Measurements from ENCODE around the gene PCDHGA8. TPM values are rescaled to one million over a fixed set of nuclear protein-coding genes. Genes with fewer than 3 reads are reported as not detected.
"Not testable (repeated sequence)": the region's sequence is repeated elsewhere in the genome, so short reads cannot be mapped to it uniquely, and the experiment has no call there.

PCDHGA8 gene
- polyA plus RNA-seq (2013, experiment 1 of 4), result 0.76 TPM
- 0.46 TPM for polyA plus RNA-seq (2013, experiment 2 of 4)
- polyA plus RNA-seq (2013, experiment 3 of 4), result 0.43 TPM
- 0.49 TPM for polyA plus RNA-seq (2013, experiment 4 of 4)

DNA sequence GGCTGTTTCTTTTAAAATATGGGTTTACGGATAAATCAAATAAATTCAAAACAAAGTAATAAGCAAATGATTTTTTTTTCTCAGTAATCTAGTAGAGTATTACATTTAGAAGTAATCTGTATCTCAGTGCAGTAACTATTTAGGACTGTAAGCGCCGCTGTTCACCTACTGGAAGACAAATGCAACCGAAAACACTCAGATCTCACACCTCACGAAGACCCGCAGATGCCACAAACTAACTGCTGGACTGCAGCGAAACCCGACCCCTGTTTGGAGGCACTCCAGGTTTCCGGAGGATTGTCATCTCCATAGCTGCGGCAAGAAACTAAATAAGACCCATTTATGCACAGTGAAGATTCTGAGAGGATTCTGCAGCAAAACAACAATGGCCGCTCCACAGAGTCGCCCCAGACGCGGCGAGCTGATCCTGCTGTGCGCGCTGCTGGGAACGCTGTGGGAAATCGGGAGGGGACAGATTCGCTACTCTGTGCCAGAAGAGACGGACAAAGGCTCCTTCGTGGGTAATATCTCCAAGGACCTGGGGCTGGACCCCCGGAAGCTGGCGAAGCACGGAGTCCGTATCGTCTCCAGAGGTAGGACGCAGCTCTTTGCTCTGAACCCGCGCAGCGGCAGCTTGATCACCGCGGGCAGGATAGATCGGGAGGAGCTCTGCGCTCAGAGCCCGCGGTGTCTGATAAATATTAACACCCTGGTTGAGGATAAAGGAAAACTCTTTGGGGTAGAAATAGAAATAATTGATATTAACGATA is at the start of gene PCDHGA8:
Gene PCDHGA8, plus strand, starts transcription at position 205 of the 770 bp plus-strand sequence. Its CDS starts 181 bp downstream, at position 386.
- Histone ChIP-seq H3K4me1 (ENCODE audit: control insufficient read depth, insufficient read depth, low read length) (no peaks in the 10 kb centered on the region), H3K27ac (ENCODE audit: insufficient read depth, low read depth, low read length, poor library complexity, severe bottlenecking) (no peak within 1 kb of the TSS), H3K9me3 (ENCODE audit: control insufficient read depth, low read length) (peaks cover 5% of the 10 kb centered on the region), H3K36me3 (ENCODE audit: control insufficient read depth, insufficient read depth, low read length) (peaks cover 12% of the 10 kb centered on the region), H3K4me3 (ENCODE audit: insufficient read depth, low read depth, low read length) (no peak within 1 kb of the TSS), H3K27me3 (ENCODE audit: control insufficient read depth, insufficient read depth, low read length, poor library complexity, severe bottlenecking) (no peaks in the 10 kb centered on the region)
- WGBS, 2 experiments, result 96 to 97% methylated on average over 37 to 38 of the region's 38 CpGs

DNA sequence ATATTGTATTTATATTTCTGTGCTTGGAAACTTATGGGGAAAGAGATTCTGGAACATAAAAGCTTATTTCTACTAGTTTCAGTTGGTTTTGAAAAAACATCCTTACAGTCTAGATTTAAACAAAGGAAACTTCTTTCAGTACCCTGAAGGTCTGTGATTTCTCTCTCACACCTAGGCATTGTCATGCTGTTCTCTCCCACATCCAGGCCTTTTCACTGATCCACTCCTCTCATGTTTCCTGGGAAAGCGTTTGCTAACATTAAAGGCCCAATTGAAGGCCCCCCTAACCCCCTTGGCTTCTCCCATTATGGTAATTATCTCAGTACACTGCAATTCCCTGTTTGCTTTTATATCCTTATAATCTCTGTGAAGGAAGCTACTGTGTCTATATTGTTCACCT is 49.7 kb upstream of the PCDHGA8 start:
- no peak overlapping the region for H3K4me3 ChIP-seq (ENCODE audit: insufficient read depth, low read depth, low read length)
- WGBS, 2 experiments, result 68 to 69% methylated on average over 1 of the region's 1 CpG
- H3K36me3 ChIP-seq (ENCODE audit: control insufficient read depth, insufficient read depth, low read length), result no peaks in the 10 kb centered on the region
- no peaks in the 10 kb centered on the region for H3K27me3 ChIP-seq (ENCODE audit: control insufficient read depth, insufficient read depth, low read length, poor library complexity, severe bottlenecking)
- peaks cover 7% of the 10 kb centered on the region for H3K9me3 ChIP-seq (ENCODE audit: control insufficient read depth, low read length)
- H3K27ac ChIP-seq (ENCODE audit: insufficient read depth, low read depth, low read length, poor library complexity, severe bottlenecking), result no peak overlapping the region
- no peaks in the 10 kb centered on the region for H3K4me1 ChIP-seq (ENCODE audit: control insufficient read depth, insufficient read depth, low read length)

DNA sequence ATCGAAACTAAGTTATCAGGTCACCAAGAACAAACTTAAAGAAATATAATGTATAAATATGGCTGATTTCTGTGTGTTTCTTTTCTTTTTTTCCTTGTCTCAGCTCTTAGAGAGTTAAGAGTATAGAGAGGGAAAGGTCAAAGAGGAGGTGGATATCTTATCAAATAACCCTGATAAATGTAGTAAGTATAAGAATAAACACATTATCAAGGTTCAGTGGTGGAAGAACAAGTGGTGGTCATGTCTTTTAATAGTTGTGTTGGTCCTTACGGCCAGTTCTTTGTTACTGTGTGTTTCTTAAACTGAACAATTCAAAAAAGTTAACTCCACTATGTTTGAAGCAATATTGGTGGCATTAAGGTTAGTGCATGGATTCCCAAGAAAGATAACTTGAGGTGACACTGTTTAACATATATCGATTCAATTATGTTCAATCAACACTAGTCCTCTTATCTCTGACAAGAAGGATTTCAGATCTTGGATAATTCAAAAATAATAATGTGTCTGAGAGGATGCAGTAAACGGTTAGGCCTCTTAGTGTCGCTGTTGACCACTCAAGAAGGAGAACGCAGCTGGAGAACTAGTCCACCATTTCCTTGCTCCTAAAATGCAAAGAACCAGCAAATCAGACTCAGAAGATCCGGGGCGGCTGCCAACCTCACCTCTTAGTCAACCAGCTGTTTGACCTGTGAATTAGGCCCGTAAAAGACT is 49.0 kb upstream of the PCDHGA8 start, which contains the start of gene PCDHGA3:
Gene PCDHGA3, plus strand, starts transcription at position 588 of the 711 bp plus-strand sequence. CDS start 205 bp downstream, outside the sequence.
- 62 to 70% methylated on average over 7 to 8 of the region's 9 CpGs for WGBS, 2 experiments
- Histone ChIP-seq H3K27me3 (ENCODE audit: control insufficient read depth, insufficient read depth, low read length, poor library complexity, severe bottlenecking) (no peaks in the 10 kb centered on the region), H3K9me3 (ENCODE audit: control insufficient read depth, low read length) (peaks cover 7% of the 10 kb centered on the region), H3K36me3 (ENCODE audit: control insufficient read depth, insufficient read depth, low read length) (no peaks in the 10 kb centered on the region), H3K4me3 (ENCODE audit: insufficient read depth, low read depth, low read length) (peak within 1 kb of the TSS; percentile 35), H3K27ac (ENCODE audit: insufficient read depth, low read depth, low read length, poor library complexity, severe bottlenecking) (no peak within 1 kb of the TSS), H3K4me1 (ENCODE audit: control insufficient read depth, insufficient read depth, low read length) (no peaks in the 10 kb centered on the region)

DNA sequence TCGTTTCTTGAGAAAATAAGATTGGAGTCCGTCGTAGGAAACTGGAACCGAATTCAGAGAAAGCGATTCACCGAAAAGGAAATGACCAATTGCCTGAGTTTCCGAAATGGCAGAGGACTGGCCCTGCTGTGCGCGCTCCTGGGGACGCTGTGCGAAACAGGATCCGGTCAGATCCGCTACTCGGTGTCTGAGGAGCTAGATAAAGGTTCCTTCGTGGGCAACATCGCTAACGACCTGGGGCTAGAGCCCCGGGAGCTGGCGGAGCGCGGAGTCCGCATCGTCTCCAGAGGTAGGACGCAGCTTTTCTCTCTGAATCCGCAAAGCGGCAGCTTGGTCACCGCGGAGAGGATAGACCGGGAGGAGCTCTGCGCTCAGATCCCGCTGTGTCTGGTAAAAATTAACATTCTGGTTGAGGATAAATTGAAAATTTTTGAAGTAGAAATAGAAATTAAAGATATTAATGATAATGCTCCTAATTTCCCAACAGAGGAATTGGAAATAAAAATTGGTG is 48.4 kb upstream of the PCDHGA8 start:
- Histone ChIP-seq H3K27ac (ENCODE audit: insufficient read depth, low read depth, low read length, poor library complexity, severe bottlenecking) (no peak overlapping the region), H3K4me3 (ENCODE audit: insufficient read depth, low read depth, low read length) (peak overlapping the region; percentile 35)

DNA sequence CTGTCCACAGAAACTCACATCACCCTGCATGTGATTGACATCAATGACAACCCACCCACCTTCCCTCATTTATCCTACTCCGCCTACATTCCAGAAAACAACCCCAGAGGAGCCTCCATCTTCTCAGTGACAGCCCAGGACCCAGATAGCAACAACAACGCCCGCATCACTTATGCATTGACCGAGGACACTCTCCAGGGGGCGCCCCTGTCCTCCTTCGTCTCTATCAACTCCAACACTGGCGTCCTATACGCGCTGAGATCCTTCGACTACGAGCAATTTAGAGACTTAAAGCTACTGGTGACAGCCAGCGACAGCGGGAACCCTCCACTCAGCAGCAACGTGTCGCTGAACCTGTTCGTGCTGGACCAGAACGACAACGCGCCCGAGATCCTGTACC is 47.1 kb upstream of the PCDHGA8 start:
- H3K9me3 ChIP-seq (ENCODE audit: control insufficient read depth, low read length), result peaks cover 7% of the 10 kb centered on the region
- H3K36me3 ChIP-seq (ENCODE audit: control insufficient read depth, insufficient read depth, low read length), result no peaks in the 10 kb centered on the region
- H3K27ac ChIP-seq (ENCODE audit: insufficient read depth, low read depth, low read length, poor library complexity, severe bottlenecking), result no peak overlapping the region
- no peak overlapping the region for H3K4me3 ChIP-seq (ENCODE audit: insufficient read depth, low read depth, low read length)
- WGBS, 2 experiments, result 93% methylated on average over 20 of the region's 20 CpGs
- H3K27me3 ChIP-seq (ENCODE audit: control insufficient read depth, insufficient read depth, low read length, poor library complexity, severe bottlenecking), result no peaks in the 10 kb centered on the region
- no peaks in the 10 kb centered on the region for H3K4me1 ChIP-seq (ENCODE audit: control insufficient read depth, insufficient read depth, low read length)

More for the DNA sequence above, 48.4 kb upstream of the PCDHGA8 start:
- H3K9me3 ChIP-seq (ENCODE audit: control insufficient read depth, low read length), result peaks cover 7% of the 10 kb centered on the region
- WGBS, 2 experiments, result 74 to 81% methylated on average over 31 of the region's 31 CpGs
- no peaks in the 10 kb centered on the region for H3K36me3 ChIP-seq (ENCODE audit: control insufficient read depth, insufficient read depth, low read length)
- no peaks in the 10 kb centered on the region for H3K27me3 ChIP-seq (ENCODE audit: control insufficient read depth, insufficient read depth, low read length, poor library complexity, severe bottlenecking)
- H3K4me1 ChIP-seq (ENCODE audit: control insufficient read depth, insufficient read depth, low read length), result no peaks in the 10 kb centered on the region

DNA sequence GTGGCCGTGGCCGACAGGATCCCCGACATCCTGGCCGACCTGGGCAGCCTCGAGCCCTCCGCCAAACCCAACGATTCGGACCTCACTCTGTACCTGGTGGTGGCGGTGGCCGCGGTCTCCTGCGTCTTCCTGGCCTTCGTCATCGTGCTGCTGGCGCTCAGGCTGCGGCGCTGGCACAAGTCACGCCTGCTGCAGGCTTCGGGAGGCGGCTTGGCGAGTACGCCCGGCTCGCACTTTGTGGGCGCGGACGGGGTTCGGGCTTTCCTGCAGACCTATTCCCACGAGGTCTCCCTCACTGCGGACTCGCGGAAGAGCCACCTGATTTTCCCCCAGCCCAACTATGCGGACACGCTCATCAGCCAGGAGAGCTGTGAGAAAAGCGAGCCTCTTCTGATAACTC is 46.4 kb upstream of the PCDHGA8 start:
- H3K4me3 ChIP-seq (ENCODE audit: insufficient read depth, low read depth, low read length); H3K9me3 ChIP-seq (ENCODE audit: control insufficient read depth, low read length); H3K27me3 ChIP-seq (ENCODE audit: control insufficient read depth, insufficient read depth, low read length, poor library complexity, severe bottlenecking); H3K4me1 ChIP-seq (ENCODE audit: control insufficient read depth, insufficient read depth, low read length); H3K27ac ChIP-seq (ENCODE audit: insufficient read depth, low read depth, low read length, poor library complexity, severe bottlenecking); H3K36me3 ChIP-seq (ENCODE audit: control insufficient read depth, insufficient read depth, low read length): not testable (repeated sequence)
- 94% methylated on average over 20 to 26 of the region's 35 CpGs for WGBS, 2 experiments

DNA sequence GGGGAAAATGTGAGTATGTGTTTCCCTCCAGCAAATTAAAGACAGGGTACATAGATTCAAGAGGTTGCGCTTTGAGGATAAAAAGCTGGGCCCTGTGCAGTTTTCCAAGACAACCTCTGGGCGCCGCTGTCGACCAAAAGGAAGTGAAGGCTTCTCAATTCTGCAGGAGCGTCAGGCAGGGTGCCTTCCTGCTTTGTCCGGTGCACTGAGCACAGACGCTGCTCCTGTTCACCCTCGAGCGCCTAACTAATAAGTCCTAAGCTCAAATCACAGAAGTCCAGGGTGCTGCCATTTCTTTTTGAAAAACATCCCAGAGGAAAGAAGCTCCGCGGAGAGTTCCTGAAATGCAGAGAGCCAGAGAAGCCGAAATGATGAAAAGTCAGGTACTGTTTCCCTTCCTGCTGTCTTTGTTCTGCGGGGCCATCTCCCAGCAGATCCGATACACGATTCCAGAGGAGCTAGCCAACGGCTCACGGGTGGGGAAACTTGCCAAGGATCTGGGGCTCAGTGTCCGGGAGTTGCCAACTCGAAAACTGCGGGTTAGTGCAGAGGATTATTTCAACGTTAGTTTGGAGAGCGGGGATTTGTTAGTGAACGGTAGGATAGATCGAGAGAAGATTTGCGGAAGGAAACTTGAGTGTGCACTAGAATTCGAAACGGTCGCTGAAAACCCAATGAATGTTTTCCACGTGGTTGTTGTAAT is 42.4 kb upstream of the PCDHGA8 start, which contains the start of gene PCDHGB1:
Gene PCDHGB1, plus strand, starts transcription at position 183 of the 703 bp plus-strand sequence. Its CDS starts 162 bp downstream, at position 345.
- 81 to 83% methylated on average over 29 of the region's 29 CpGs for WGBS, 2 experiments
- no peaks in the 10 kb centered on the region for H3K4me1 ChIP-seq (ENCODE audit: control insufficient read depth, insufficient read depth, low read length)
- H3K9me3 ChIP-seq (ENCODE audit: control insufficient read depth, low read length), result peaks cover 6% of the 10 kb centered on the region
- H3K27ac ChIP-seq (ENCODE audit: insufficient read depth, low read depth, low read length, poor library complexity, severe bottlenecking), result no peak within 1 kb of the TSS
- H3K27me3 ChIP-seq (ENCODE audit: control insufficient read depth, insufficient read depth, low read length, poor library complexity, severe bottlenecking), result no peaks in the 10 kb centered on the region
- H3K36me3 ChIP-seq (ENCODE audit: control insufficient read depth, insufficient read depth, low read length), result no peaks in the 10 kb centered on the region
- H3K4me3 ChIP-seq (ENCODE audit: insufficient read depth, low read depth, low read length), result no peak within 1 kb of the TSS

DNA sequence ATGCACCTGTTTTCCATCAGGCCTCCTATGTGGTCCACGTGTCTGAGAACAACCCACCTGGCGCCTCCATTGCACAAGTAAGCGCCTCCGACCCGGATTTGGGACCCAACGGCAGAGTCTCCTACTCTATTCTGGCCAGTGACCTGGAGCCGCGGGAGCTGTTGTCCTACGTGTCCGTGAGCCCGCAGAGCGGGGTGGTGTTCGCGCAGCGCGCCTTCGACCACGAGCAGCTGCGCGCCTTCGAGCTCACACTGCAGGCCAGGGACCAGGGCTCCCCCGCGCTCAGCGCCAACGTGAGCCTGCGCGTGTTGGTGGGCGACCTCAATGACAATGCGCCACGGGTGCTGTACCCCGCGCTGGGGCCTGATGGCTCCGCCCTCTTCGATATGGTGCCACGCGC is 40.8 kb upstream of the PCDHGA8 start:
- Histone ChIP-seq H3K4me3 (ENCODE audit: insufficient read depth, low read depth, low read length) (no peak overlapping the region), H3K4me1 (ENCODE audit: control insufficient read depth, insufficient read depth, low read length) (no peaks in the 10 kb centered on the region), H3K27me3 (ENCODE audit: control insufficient read depth, insufficient read depth, low read length, poor library complexity, severe bottlenecking) (no peaks in the 10 kb centered on the region), H3K9me3 (ENCODE audit: control insufficient read depth, low read length) (peaks cover 2% of the 10 kb centered on the region), H3K36me3 (ENCODE audit: control insufficient read depth, insufficient read depth, low read length) (no peaks in the 10 kb centered on the region), H3K27ac (ENCODE audit: insufficient read depth, low read depth, low read length, poor library complexity, severe bottlenecking) (no peak overlapping the region)
- WGBS, 2 experiments, result 95 to 96% methylated on average over 28 to 30 of the region's 36 CpGs

DNA sequence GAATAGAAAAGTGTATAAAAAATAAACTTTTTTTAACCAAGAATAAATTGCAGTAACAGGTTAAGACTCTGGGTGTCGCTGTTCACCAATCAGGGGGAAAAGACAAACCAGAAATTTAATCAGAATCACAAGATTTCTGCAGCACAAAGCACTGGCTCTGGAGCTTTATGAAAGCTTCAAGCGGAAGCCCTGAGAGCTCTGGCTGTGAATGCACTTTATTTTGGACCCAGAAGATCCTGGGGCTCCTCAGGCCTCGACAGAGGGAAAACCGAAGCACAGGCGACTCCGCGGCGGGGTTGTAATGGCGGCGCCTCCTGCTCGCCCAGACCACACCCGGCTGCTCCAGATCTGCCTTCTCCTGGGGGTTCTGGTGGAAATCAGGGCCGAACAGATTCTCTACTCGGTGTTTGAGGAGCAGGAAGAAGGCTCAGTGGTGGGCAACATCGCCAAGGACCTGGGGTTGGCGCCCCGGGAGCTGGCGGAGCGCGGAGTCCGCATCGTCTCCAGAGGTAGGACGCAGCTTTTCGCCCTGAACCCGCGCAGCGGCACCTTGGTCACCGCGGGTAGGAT is 37.4 kb upstream of the PCDHGA8 start, which contains the start of gene PCDHGA4:
Gene PCDHGA4, plus strand, starts transcription at position 122 of the 570 bp plus-strand sequence. Its CDS starts 87 bp downstream, at position 209.
- Histone ChIP-seq H3K9me3 (ENCODE audit: control insufficient read depth, low read length) (peaks cover 2% of the 10 kb centered on the region), H3K27ac (ENCODE audit: insufficient read depth, low read depth, low read length, poor library complexity, severe bottlenecking) (no peak within 1 kb of the TSS), H3K27me3 (ENCODE audit: control insufficient read depth, insufficient read depth, low read length, poor library complexity, severe bottlenecking) (no peaks in the 10 kb centered on the region), H3K4me1 (ENCODE audit: control insufficient read depth, insufficient read depth, low read length) (no peaks in the 10 kb centered on the region), H3K4me3 (ENCODE audit: insufficient read depth, low read depth, low read length) (no peak within 1 kb of the TSS), H3K36me3 (ENCODE audit: control insufficient read depth, insufficient read depth, low read length) (no peaks in the 10 kb centered on the region)
- WGBS, 2 experiments, result 94% methylated on average over 29 of the region's 29 CpGs

All from ectodermal cell (in vitro differentiated cells).